MG63 (cell line): Measurements from ENCODE around the gene DHRS2. TPM values are rescaled to one million over a fixed set of nuclear protein-coding genes. Genes with fewer than 3 reads are reported as not detected.
A peak's percentile ranks its signal among the peaks of the same experiment; 100 is the strongest.
"Not testable (repeated sequence)": the region's sequence is repeated elsewhere in the genome, so short reads cannot be mapped to it uniquely, and the experiment has no call there.

ENCODE experiments used
- DNase-seq: peaks from one replicate; pipeline ENCODE4 v3.0.0-alpha.2; 2020
- H3K27me3 ChIP-seq: fragments of 250-450 bp; sonication (Bioruptor Pico); 2 replicates; pipeline ENCODE4 v1.5.1; 2020; ENCODE audit warnings: mild to moderate bottlenecking, moderate library complexity
- H3K36me3 ChIP-seq: fragments of 250-450 bp; sonication (Bioruptor Pico); 2 replicates; pipeline ENCODE4 v1.5.1; 2020; ENCODE audit warnings: mild to moderate bottlenecking, moderate library complexity
- H3K4me3 ChIP-seq: fragments of 250-450 bp; sonication (Bioruptor Pico); 2 replicates; pipeline ENCODE4 v1.5.1; 2020; ENCODE audit warnings: mild to moderate bottlenecking, moderate library complexity
- H3K9me3 ChIP-seq: fragments of 250-450 bp; sonication (Bioruptor Pico); 2 replicates; pipeline ENCODE4 v1.5.1; 2020; ENCODE audit warnings: mild to moderate bottlenecking, moderate library complexity
- total RNA-seq: library from RNA; depleted of rRNA; stranded (reverse); fragments of >200 nt; shearing (Covaris generic); gene quantifications from 2 replicates; pipeline ENCODE4 v1.2.3, GENCODE V29; 2014; ENCODE audit warnings: low replicate concordance; rRNA removed

The DHRS2 gene, protein sequence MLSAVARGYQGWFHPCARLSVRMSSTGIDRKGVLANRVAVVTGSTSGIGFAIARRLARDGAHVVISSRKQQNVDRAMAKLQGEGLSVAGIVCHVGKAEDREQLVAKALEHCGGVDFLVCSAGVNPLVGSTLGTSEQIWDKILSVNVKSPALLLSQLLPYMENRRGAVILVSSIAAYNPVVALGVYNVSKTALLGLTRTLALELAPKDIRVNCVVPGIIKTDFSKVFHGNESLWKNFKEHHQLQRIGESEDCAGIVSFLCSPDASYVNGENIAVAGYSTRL
- 1.6 TPM in 1 of 2 replicates, not detected in the other for total RNA-seq

- Histone ChIP-seq H3K27me3 (no peaks in the 10 kb centered on the region), H3K4me3 (no peak within 1 kb of the TSS), H3K36me3 (no peaks in the 10 kb centered on the region), H3K9me3 (no peaks in the 10 kb centered on the region)
- DNase-seq = no peak
Measured at GRCh38 chr14:23636317-23637211, at the start of gene DHRS2. Gene DHRS2 (plus strand): TSS chr14:23636364. CDS start chr14:23638865, 2,501 bp downstream.

DNA sequence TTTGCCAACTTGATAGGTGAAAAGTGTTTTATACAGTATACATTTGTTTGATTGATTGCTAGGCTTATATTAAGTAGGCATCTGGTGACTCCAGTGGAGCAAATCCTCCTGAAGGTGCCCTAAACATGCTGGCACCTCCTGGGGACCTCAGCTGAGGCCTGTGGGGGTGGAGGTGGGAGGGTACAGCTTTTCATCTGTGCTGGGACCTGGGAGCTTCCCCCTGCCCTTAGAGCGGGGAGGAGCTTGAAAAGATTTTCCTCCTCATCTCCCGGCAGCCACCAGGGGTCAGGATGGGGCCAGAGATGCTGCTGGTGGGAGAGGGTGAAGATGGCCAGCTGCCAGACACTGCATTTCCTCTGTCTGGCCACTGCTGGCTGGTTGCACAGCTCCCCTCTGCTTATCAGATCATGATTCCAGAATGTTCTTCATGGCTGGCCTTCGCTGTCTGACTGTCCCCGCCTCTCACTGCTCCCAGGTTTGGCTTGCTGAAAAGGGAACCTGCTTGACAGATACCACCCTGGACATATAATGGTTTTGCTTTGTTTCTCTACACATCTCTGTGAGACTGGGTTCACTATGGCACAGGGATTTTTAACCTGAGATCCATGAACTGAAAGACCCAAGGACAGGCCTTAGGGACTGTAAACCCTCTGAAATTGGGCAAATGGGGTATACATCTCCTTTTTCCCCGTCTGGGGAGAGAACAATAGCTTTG is 47.1 kb upstream of the DHRS2 start:
- Histone ChIP-seq H3K36me3 (no peaks in the 10 kb centered on the region), H3K4me3 (no peak overlapping the region), H3K27me3 (no peaks in the 10 kb centered on the region), H3K9me3 (no peaks in the 10 kb centered on the region)
- peak; percentile 76 for DNase-seq

DNA sequence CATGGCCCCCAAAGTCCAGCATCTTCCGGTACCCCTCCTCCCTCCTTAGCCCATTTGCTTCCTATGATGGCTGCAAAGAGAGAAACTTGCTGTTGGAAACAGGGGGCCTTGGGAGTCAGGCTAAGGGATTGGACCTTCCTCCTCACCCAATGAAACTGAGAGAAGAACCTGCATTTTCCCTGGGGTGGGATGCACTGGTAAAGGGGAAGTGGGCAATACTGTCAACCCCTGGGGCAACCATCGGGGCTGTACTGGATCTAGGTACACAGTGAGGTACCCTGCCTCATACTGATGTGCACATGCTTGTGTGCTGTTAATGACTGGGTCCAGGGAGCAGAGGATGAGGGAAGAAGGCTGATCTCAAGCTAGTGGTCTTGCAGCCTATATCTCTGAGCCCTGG is 46.6 kb upstream of the DHRS2 start:
- no peak for DNase-seq
- H3K27me3 ChIP-seq = no peaks in the 10 kb centered on the region
- H3K9me3 ChIP-seq = no peaks in the 10 kb centered on the region
- H3K36me3 ChIP-seq = no peaks in the 10 kb centered on the region
- H3K4me3 ChIP-seq = no peak overlapping the region

DNA sequence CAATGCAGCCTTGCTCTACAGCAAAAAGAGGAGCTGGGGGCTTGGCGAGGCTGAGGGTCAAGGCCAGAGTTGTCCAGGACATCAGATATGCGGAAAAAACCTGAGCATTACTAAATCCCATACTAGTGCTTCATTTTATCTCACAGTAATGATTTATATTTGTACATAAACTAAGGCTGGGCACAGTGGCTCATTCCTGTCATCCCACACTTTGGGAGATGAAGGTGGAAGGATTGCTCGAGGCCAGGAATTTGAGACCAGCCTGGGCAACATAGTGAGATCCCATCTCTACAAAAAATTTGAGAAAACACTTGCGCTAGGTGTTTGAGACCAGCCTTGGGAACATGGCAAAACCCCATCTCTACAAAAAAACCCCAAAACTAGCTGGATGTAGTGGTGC is 46.0 kb upstream of the DHRS2 start:
- Histone ChIP-seq H3K36me3 (no peaks in the 10 kb centered on the region), H3K9me3 (no peaks in the 10 kb centered on the region), H3K27me3 (no peaks in the 10 kb centered on the region), H3K4me3 (no peak overlapping the region)
- no peak for DNase-seq

DNA sequence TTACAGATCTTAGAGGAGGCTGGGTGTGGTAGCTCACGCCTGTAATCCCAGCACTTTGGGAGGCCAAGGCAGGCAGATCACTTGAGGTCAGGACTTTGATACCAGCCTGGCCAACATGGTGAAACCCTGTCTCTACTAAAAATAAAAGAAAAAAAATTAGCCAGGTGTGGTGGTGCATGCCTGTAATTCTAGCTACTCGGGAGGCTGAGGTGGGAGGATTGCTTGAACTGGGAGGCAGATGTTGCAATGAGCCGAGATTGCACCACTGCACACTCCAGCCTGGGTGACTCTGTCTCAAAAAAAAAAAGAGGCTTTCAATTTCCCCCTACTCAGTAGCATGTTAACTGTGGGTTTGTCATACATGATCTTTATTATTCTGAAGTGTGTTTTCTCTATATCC is 42.0 kb upstream of the DHRS2 start:
- H3K27me3 ChIP-seq, DNase-seq, H3K36me3 ChIP-seq, H3K9me3 ChIP-seq, H3K4me3 ChIP-seq: not testable (repeated sequence)

GRCh38 chr14:23600322-23600707 is 35.8 kb upstream of the DHRS2 start:
- Histone ChIP-seq H3K27me3 (no peaks in the 10 kb centered on the region), H3K4me3 (no peak overlapping the region), H3K36me3 (no peaks in the 10 kb centered on the region), H3K9me3 (no peaks in the 10 kb centered on the region)
- DNase-seq = no peak

- H3K27me3 ChIP-seq = no peaks in the 10 kb centered on the region
- no peak for DNase-seq
- no peak overlapping the region for H3K4me3 ChIP-seq
- no peaks in the 10 kb centered on the region for H3K36me3 ChIP-seq
- H3K9me3 ChIP-seq = no peaks in the 10 kb centered on the region
Measured at GRCh38 chr14:23600806-23601205, 35.4 kb upstream of the DHRS2 start.

DNA sequence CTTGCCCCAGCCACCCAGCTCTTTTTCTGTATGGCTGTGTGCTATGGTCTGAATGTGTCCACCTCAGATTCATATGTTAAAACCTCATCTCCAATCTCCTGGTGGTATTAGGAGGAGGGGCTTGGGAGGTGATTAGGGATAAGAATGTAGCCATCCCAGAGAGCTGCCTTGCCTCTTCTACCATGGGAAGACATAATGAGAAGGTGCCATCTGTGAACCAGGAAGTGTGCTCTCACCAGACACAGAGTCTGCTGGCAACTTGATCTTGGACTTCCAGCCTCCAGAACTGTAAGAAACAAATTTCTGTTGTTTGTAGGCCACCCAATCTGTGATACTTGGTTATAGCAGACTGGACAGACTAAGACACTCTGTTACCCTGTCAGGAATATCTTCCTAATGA is 34.7 kb upstream of the DHRS2 start:
- no peaks in the 10 kb centered on the region for H3K27me3 ChIP-seq
- no peaks in the 10 kb centered on the region for H3K36me3 ChIP-seq
- H3K4me3 ChIP-seq = no peak overlapping the region
- DNase-seq = no peak
- H3K9me3 ChIP-seq = no peaks in the 10 kb centered on the region

DNA sequence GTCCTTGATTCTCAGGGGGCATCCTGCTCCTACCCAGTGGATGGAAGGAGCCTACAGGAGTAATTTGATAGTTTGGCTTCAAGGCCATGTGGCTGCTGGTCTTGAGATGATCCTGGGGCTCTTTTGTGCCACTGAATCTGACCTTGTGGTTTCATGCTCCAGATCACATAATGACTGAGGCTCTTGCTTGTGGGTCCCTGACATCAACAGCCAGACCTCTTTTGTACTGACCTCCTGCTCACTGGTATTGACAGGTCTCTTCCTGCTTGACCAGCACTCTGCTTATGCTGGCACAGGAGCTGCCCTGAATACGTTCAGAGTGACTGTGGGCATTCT is 34.4 kb upstream of the DHRS2 start:
- Histone ChIP-seq H3K27me3 (no peaks in the 10 kb centered on the region), H3K36me3 (no peaks in the 10 kb centered on the region), H3K9me3 (no peaks in the 10 kb centered on the region), H3K4me3 (no peak overlapping the region)
- DNase-seq = no peak

- no peak for DNase-seq
- Histone ChIP-seq H3K9me3 (no peaks in the 10 kb centered on the region), H3K36me3 (no peaks in the 10 kb centered on the region), H3K4me3 (no peak overlapping the region), H3K27me3 (no peaks in the 10 kb centered on the region)
Measured at GRCh38 chr14:23602181-23603095, 33.7 kb upstream of the DHRS2 start.

DNA sequence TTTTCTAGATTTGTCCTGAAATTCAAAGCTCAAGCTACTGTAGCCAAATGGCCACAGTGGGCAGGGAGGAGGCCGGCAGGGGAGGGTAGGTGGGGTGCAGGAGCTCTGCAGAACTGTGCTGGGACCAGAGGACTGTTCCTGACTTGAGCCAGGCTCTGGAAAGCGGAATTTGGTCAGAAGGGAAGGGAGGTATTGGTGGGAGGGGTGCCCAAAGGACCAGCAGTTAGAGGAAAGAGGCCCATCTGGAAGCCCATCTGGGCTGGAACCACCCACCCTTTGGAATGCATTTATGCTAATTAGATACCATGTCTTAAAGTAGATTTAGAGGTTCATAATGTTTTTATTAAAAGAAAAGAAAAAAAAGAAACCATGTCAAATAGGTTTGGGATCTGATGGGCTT is 33.1 kb upstream of the DHRS2 start:
- H3K9me3 ChIP-seq = no peaks in the 10 kb centered on the region
- DNase-seq = no peak
- H3K4me3 ChIP-seq = no peak overlapping the region
- no peaks in the 10 kb centered on the region for H3K36me3 ChIP-seq
- H3K27me3 ChIP-seq = no peaks in the 10 kb centered on the region

GRCh38 chr14:23604148-23604547 is 32.0 kb upstream of the DHRS2 start:
- DNase-seq = no peak
- H3K27me3 ChIP-seq = no peaks in the 10 kb centered on the region
- no peaks in the 10 kb centered on the region for H3K9me3 ChIP-seq
- no peak overlapping the region for H3K4me3 ChIP-seq
- no peaks in the 10 kb centered on the region for H3K36me3 ChIP-seq

- no peak overlapping the region for H3K4me3 ChIP-seq
- H3K36me3 ChIP-seq = no peaks in the 10 kb centered on the region
- no peaks in the 10 kb centered on the region for H3K27me3 ChIP-seq
- 0 out of 2 replicates have a peak, but pooled peaks cover 2% of the 10 kb centered on the region for H3K9me3 ChIP-seq
- DNase-seq = no peak
Measured at GRCh38 chr14:23604675-23605170, 31.4 kb upstream of the DHRS2 start.

- no peaks in the 10 kb centered on the region for H3K36me3 ChIP-seq
- no peak overlapping the region for H3K4me3 ChIP-seq
- DNase-seq = peak; percentile 23
- H3K9me3 ChIP-seq = peaks cover 4% of the 10 kb centered on the region; the same call in 1 of the 2 replicates
- no peaks in the 10 kb centered on the region for H3K27me3 ChIP-seq
Measured at GRCh38 chr14:23605931-23606585, 30.1 kb upstream of the DHRS2 start.

DNA sequence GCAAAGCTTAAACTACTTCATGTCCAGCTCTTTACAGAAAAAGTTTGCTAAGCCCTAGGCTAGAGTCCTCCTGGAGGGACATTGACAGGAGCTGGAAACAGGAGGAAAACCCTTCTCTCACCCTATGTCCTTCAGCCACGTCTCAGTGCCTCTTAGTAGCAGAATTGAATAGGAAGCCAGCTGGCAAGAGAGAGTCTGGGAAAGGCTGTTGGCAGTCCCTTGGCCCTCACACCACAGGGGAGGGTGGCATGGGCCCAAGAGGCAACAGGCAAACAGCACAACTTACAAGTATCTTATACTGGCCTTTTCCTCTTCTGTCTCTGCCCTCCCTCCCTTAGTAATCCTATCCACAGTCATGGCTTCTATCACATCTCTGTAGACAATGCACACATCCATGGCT is 27.7 kb upstream of the DHRS2 start:
- H3K36me3 ChIP-seq = no peaks in the 10 kb centered on the region
- peaks cover 4% of the 10 kb centered on the region; the same call in 1 of the 2 replicates for H3K9me3 ChIP-seq
- no peaks in the 10 kb centered on the region for H3K27me3 ChIP-seq
- peak; percentile 87 for DNase-seq
- no peak overlapping the region for H3K4me3 ChIP-seq

GRCh38 chr14:23609001-23609400 is 27.2 kb upstream of the DHRS2 start:
- H3K27me3 ChIP-seq = no peaks in the 10 kb centered on the region
- no peak overlapping the region for H3K4me3 ChIP-seq
- H3K9me3 ChIP-seq = peaks cover 4% of the 10 kb centered on the region; the same call in 1 of the 2 replicates
- no peaks in the 10 kb centered on the region for H3K36me3 ChIP-seq
- peak; percentile 21 for DNase-seq
